H1 (cell line): ENCODE measurements around the gene SGCD. TPM values are rescaled to one million over a fixed set of nuclear protein-coding genes. Genes with fewer than 3 reads are reported as not detected.

Experiments used
- CTCF ChIA-PET: fragments of 300-600 bp; sonication (Branson Sonifier 250); formaldehyde crosslinking; loops from one replicate; lab custom pipeline; 2021; ENCODE audit not compliant: partially characterized antibody; lab: Charles Lee
- POLR2A ChIA-PET: fragments of 300-600 bp; sonication (Branson Sonifier 250); formaldehyde crosslinking; loops from one replicate; lab custom pipeline; 2021; ENCODE audit warnings: inconsistent platforms; ENCODE audit not compliant: partially characterized antibody; lab: Charles Lee
- DNase-seq, 2 experiments: peaks; one replicate each; pipeline versions ENCODE4 v3.0.0 to v3.0.0-alpha.2; 2010 to 2022; ENCODE audit warnings: low spot score in 2 of 2, low read depth in 1 of 2, mixed read lengths in 1 of 2
- FAIRE-seq: peaks from 2 replicates; lab custom pipeline; 2011; peaks lifted over from hg19 to GRCh38; lab: Jason Lieb, UNC
- H2AFZ ChIP-seq: 2 replicates; pipeline ENCODE4 v1.8.1; 2012; ENCODE audit warnings: low read length, inconsistent platforms
- H2AK5ac ChIP-seq: 2 replicates; pipeline ENCODE4 v1.6.1; 2013; ENCODE audit warnings: low read depth, low read length
- H2BK120ac ChIP-seq: replicated peaks from 2 replicates; pipeline ENCODE3; 2013; ENCODE audit warnings: low read depth, low read length, inconsistent platforms
- H2BK12ac ChIP-seq: 2 replicates; pipeline ENCODE4 v1.6.1; 2013; ENCODE audit warnings: low read depth, low read length
- H2BK15ac ChIP-seq: 2 replicates; pipeline ENCODE4 v1.6.1; 2013; ENCODE audit warnings: low read length
- H2BK20ac ChIP-seq: 2 replicates; pipeline ENCODE4 v1.6.1; 2013; ENCODE audit warnings: low read length
- H2BK5ac ChIP-seq: 2 replicates; pipeline ENCODE4 v1.6.1; 2013; ENCODE audit warnings: low read depth, low read length
- H3K14ac ChIP-seq: 2 replicates; pipeline ENCODE4 v1.6.1; 2013; ENCODE audit warnings: inconsistent platforms; ENCODE audit not compliant: insufficient read length
- H3K18ac ChIP-seq: 2 replicates; pipeline ENCODE4 v1.6.1; 2013; ENCODE audit warnings: low read length; ENCODE audit errors: extremely low read depth
- H3K23ac ChIP-seq: 2 replicates; pipeline ENCODE4 v1.6.1; 2013; ENCODE audit warnings: inconsistent platforms; ENCODE audit not compliant: insufficient read length
- H3K23me2 ChIP-seq: 2 replicates; pipeline ENCODE4 v1.6.1; 2013; ENCODE audit warnings: low read depth, low read length
- H3K27ac ChIP-seq: 2 replicates; pipeline ENCODE4 v1.6.1; 2011; ENCODE audit warnings: low read depth, low read length, inconsistent platforms
- H3K27me3 ChIP-seq, 4 experiments: replicated peaks in 1 of 4; 1 replicate in 1 of 4; 2 replicates in 3 of 4; pipeline versions ENCODE4 v1.6.1 to v1.8.1; 2011 to 2013; ENCODE audit warnings: low read length in 3 of 4, mild to moderate bottlenecking in 3 of 4, inconsistent platforms in 2 of 4, mixed read lengths in 2 of 4, moderate library complexity in 1 of 4; ENCODE audit not compliant: control insufficient read depth in 3 of 4, insufficient read depth in 3 of 4; ENCODE audit errors: extremely low read depth in 1 of 4
- H3K36me3 ChIP-seq, 4 experiments: 2 replicates each; pipeline versions ENCODE4 v1.6.1 to v1.8.1; 2011 to 2013; ENCODE audit warnings: mild to moderate bottlenecking in 4 of 4, low read length in 3 of 4, moderate library complexity in 2 of 4, control low read depth in 1 of 4, inconsistent platforms in 1 of 4; ENCODE audit not compliant: insufficient read depth in 4 of 4, control insufficient read depth in 2 of 4
- H3K4ac ChIP-seq: replicated peaks from 2 replicates; pipeline ENCODE3; 2013; ENCODE audit warnings: low read length, low read depth, mixed read lengths, inconsistent platforms; ENCODE audit not compliant: insufficient read length
- H3K4me1 ChIP-seq, 4 experiments: replicated peaks in 1 of 4; 1 replicate in 1 of 4; 2 replicates in 3 of 4; pipeline versions ENCODE4 v1.6.1 to v1.8.1; 2011 to 2013; ENCODE audit warnings: low read length in 3 of 4, inconsistent platforms in 2 of 4, mixed read lengths in 1 of 4; ENCODE audit not compliant: insufficient read depth in 4 of 4, control insufficient read depth in 3 of 4
- H3K4me2 ChIP-seq, 2 experiments: 2 replicates each; pipeline versions ENCODE4 v1.6.1 to v1.8.1; 2011 to 2013; ENCODE audit warnings: low read depth in 2 of 2, low read length in 2 of 2, control low read depth in 1 of 2, inconsistent platforms in 1 of 2, mild to moderate bottlenecking in 1 of 2; ENCODE audit not compliant: insufficient read depth in 1 of 2
- H3K4me3 ChIP-seq, 4 experiments: fragments of 200-600, 300-600 bp in 1 of 4; sonication (generic), shearing (Covaris generic), sonication (Bioruptor Twin) in 1 of 4; 2 replicates each; pipeline versions ENCODE4 v1.5.1 to v1.8.1; 2011 to 2016; ENCODE audit warnings: low read length in 4 of 4, low read depth in 3 of 4, control low read depth in 2 of 4, inconsistent platforms in 2 of 4, mild to moderate bottlenecking in 2 of 4, mixed read lengths in 1 of 4, moderate library complexity in 1 of 4; ENCODE audit not compliant: insufficient read depth in 2 of 4; ENCODE audit errors: extremely low read depth in 1 of 4
- H3K56ac ChIP-seq: replicated peaks from 2 replicates; pipeline ENCODE3; 2013; ENCODE audit warnings: low read depth, mild to moderate bottlenecking, mixed read lengths, low read length, inconsistent platforms; ENCODE audit not compliant: insufficient read length
- H3K79me1 ChIP-seq: 2 replicates; pipeline ENCODE4 v1.6.1; 2013; ENCODE audit warnings: low read depth, low read length, control low read depth
- H3K79me2 ChIP-seq, 2 experiments: 2 replicates each; pipeline versions ENCODE4 v1.6.1 to v1.8.1; 2012 to 2013; ENCODE audit warnings: low read length in 2 of 2, mild to moderate bottlenecking in 2 of 2, inconsistent platforms in 1 of 2; ENCODE audit not compliant: insufficient read depth in 2 of 2, control insufficient read depth in 1 of 2
- H3K9ac ChIP-seq, 4 experiments: replicated peaks in 1 of 4; 1 replicate in 1 of 4; 2 replicates in 3 of 4; pipeline versions ENCODE4 v1.6.1 to v1.8.1; 2011 to 2013; ENCODE audit warnings: low read depth in 3 of 4, low read length in 3 of 4, control low read depth in 2 of 4, mild to moderate bottlenecking in 2 of 4, moderate library complexity in 2 of 4, inconsistent platforms in 1 of 4; ENCODE audit errors: extremely low read depth in 1 of 4
- H3K9me3 ChIP-seq, 2 experiments: 2 replicates each; pipeline versions ENCODE4 v1.6.1 to v1.8.1; 2012 to 2013; ENCODE audit warnings: mild to moderate bottlenecking in 2 of 2, moderate library complexity in 2 of 2, control low read depth in 1 of 2, inconsistent platforms in 1 of 2, low read depth in 1 of 2, low read length in 1 of 2, mixed read lengths in 1 of 2; ENCODE audit not compliant: insufficient read depth in 2 of 2
- H4K20me1 ChIP-seq, 2 experiments: replicated peaks in 1 of 2; 2 replicates each; pipeline versions ENCODE3 to v1.8.1; 2011 to 2013; ENCODE audit warnings: inconsistent platforms in 2 of 2, low read length in 2 of 2, mild to moderate bottlenecking in 1 of 2; ENCODE audit not compliant: insufficient read depth in 2 of 2, control insufficient read depth in 1 of 2
- H4K5ac ChIP-seq: 2 replicates; pipeline ENCODE4 v1.6.1; 2013; ENCODE audit warnings: low read length, low read depth, mixed read lengths, inconsistent platforms; ENCODE audit not compliant: insufficient read length
- H4K8ac ChIP-seq: 2 replicates; pipeline ENCODE4 v1.8.0; 2013; ENCODE audit warnings: mild to moderate bottlenecking, moderate library complexity, low read length, inconsistent platforms; ENCODE audit not compliant: insufficient read depth; ENCODE audit errors: extremely low read depth
- H4K91ac ChIP-seq: replicated peaks from 2 replicates; pipeline ENCODE3; 2013; ENCODE audit warnings: low read length, mixed read lengths, inconsistent platforms; ENCODE audit not compliant: insufficient read length
- CEBPB ChIP-seq: IDR thresholded peaks from 2 replicates; pipeline ENCODE4 v1.6.1; 2012; ENCODE audit warnings: low read depth, low read length
- EZH2 ChIP-seq: fragments of 200-600 bp; sonication (generic); IDR thresholded peaks from 2 replicates; pipeline ENCODE4 v1.7.1; 2012; ENCODE audit warnings: low read depth, mild to moderate bottlenecking, moderate library complexity, low read length, inconsistent platforms; ENCODE audit not compliant: severe bottlenecking
- GABPA ChIP-seq: IDR thresholded peaks from 2 replicates; pipeline ENCODE4 v1.6.1; 2011; ENCODE audit warnings: mild to moderate bottlenecking, low read length, moderate library complexity, borderline replicate concordance; ENCODE audit not compliant: insufficient read depth
- MAX ChIP-seq: IDR thresholded peaks from 2 replicates; pipeline ENCODE4 v1.6.1; 2012; ENCODE audit warnings: inconsistent platforms
- NRF1 ChIP-seq: IDR thresholded peaks from 2 replicates; pipeline ENCODE4 v1.6.1; 2011; ENCODE audit warnings: mild to moderate bottlenecking, low read depth, low read length, improper control_type of control experiment
- POLR2AphosphoS5 ChIP-seq: IDR thresholded peaks from 2 replicates; pipeline ENCODE4 v1.6.1; 2011; ENCODE audit warnings: low read depth, low read length
- SP1 ChIP-seq: IDR thresholded peaks from 2 replicates; pipeline ENCODE4 v1.6.1; 2011; ENCODE audit warnings: low read depth, low read length
- SUZ12 ChIP-seq: fragments of 200-600 bp; sonication (generic); IDR thresholded peaks from 2 replicates; pipeline ENCODE4 v1.6.1; 2012; ENCODE audit warnings: mild to moderate bottlenecking, inconsistent platforms, low read length, moderate library complexity, mixed read lengths
- TAF7 ChIP-seq: optimal IDR thresholded peaks from 2 replicates; pipeline ENCODE3; 2011; ENCODE audit warnings: low read depth, mild to moderate bottlenecking, inconsistent platforms, low read length, moderate library complexity, borderline replicate concordance
- USF2 ChIP-seq: IDR thresholded peaks from 2 replicates; pipeline ENCODE4 v1.6.1; 2011; ENCODE audit warnings: low read length, improper control_type of control experiment
- ZNF274 ChIP-seq: IDR thresholded peaks from 2 replicates; pipeline ENCODE4 v1.7.0; 2012; ENCODE audit warnings: low read length, borderline replicate concordance; ENCODE audit errors: extremely low read depth
- polyA plus RNA-seq, 7 experiments: library from polyadenylated mRNA; depleted of rRNA in 3 of 7; stranded (reverse) in 5 of 7; unstranded in 2 of 7; fragments of >200 nt in 5 of 7; fragments of 200-250 nt in 2 of 7; gene quantifications; 1 replicate in 5 of 7; 2 replicates in 1 of 7; 4 replicates in 1 of 7; pipeline versions ENCODE4 v1.2.1 to v1.2.3, GENCODE V29; 2011 to 2013; ENCODE audit warnings: missing spikeins in 2 of 7, mixed read lengths in 2 of 7
- total RNA-seq: library from RNA; stranded (reverse); fragmentation: NEBNext Ultra II Directional; extraction: Animal tissue kit (Norgen Biotek cat#: 25700); gene quantifications from 2 replicates; pipeline ENCODE4 v1.2.1, GENCODE V29; 2021

SGCD gene
- total and polyA plus RNA-seq, 2 of the 8 experiments (the other 6 are each of a cell fraction or from before 2014, with no cell fraction given) = 0.04 to 0.08 TPM

DNA sequence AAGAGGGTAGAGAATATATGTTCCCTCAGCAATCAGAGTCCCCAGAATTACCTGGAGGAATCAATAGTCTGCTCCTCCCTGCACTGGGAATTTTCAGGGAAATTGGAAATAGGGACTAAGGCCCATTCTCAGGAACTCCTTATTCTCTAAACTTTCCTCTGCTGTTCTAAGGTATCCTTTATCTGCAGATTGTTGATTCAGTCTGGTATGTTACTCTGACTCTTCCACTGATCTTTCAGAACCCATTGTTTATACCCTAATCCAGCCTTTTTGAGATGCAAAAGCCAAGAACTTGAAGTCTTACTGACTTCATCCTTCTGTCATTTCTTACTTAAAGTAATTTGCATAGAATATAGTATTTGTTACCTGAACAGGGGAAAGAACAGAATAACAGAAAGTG is 379.7 kb downstream of the SGCD start:
- ChIA-PET POLR2A (no interaction called here), CTCF (no interaction called here)
- Histone ChIP-seq H3K18ac (no peak overlapping the region), H3K79me2 (no peaks in the 10 kb centered on the region), H2BK15ac (no peak overlapping the region), H3K4me2 (no peak overlapping the region), H2BK5ac (no peak overlapping the region), H3K9me3 (no peaks in the 10 kb centered on the region), H3K27ac (0 out of 2 replicates have a peak overlapping the region, but pooled peaks have one; percentile 12), H3K36me3 (no peaks in the 10 kb centered on the region), H4K5ac (no peak overlapping the region), H3K14ac (no peak overlapping the region), H3K79me1 (no peaks in the 10 kb centered on the region), H3K23ac (no peak overlapping the region), H3K27me3 (no peaks in the 10 kb centered on the region), H2AK5ac (0 out of 2 replicates have a peak overlapping the region, but pooled peaks have one; percentile 7), H3K4ac (no peak overlapping the region), H3K9ac (no peak overlapping the region), H3K4me3 (no peak overlapping the region), H2BK12ac (peak overlapping the region; percentile 69; the same call in 1 of the 2 replicates), H4K91ac (no peak overlapping the region), H2BK120ac (no peak overlapping the region), H3K23me2 (no peaks in the 10 kb centered on the region), H4K8ac (no peak overlapping the region), H4K20me1 (no peaks in the 10 kb centered on the region), H3K4me1 (no peaks in the 10 kb centered on the region), H2BK20ac (no peak overlapping the region), H2AFZ (peak overlapping the region; percentile 40; the same call in 1 of the 2 replicates), H3K56ac (no peak overlapping the region)
- no peak for FAIRE-seq
- DNase-seq = no peak
- TF ChIP-seq POLR2AphosphoS5 = no peak
- no peak for TF ChIP-seq USF2
- no peak for TF ChIP-seq SUZ12
- no peak for TF ChIP-seq CEBPB
- TF ChIP-seq EZH2 = no peak
- no peak for TF ChIP-seq GABPA
- TF ChIP-seq NRF1 = no peak
- TF ChIP-seq ZNF274 = no peak
- no peak for TF ChIP-seq MAX
- TF ChIP-seq TAF7 = no peak
- TF ChIP-seq SP1 = no peak
